B cell (primary cell): ENCODE data around the gene MED12L. TPM values are rescaled to one million over a fixed set of nuclear protein-coding genes. Genes with fewer than 3 reads are reported as not detected.

Source experiments
- ATAC-seq: fragments of 200-7000 bp; cut with Tn5 transposase; one replicate; pipeline ENCODE4 v1.10.0; 2021; ENCODE audit warnings: low read depth, mild to moderate bottlenecking, moderate number of reproducible peaks, moderate library complexity
- CTCF ChIA-PET: fragments of 350-600 bp; sonication (Branson Sonifier 250); formaldehyde crosslinking; loops from one replicate; lab custom pipeline; 2021; ENCODE audit warnings: antibody characterized with exemption, inconsistent platforms; lab: Charles Lee
- POLR2A ChIA-PET: fragments of 350-600 bp; sonication (Branson Sonifier 250); formaldehyde crosslinking; loops from one replicate; lab custom pipeline; 2021; ENCODE audit warnings: antibody characterized with exemption; lab: Charles Lee
- DNase-seq: peaks from one replicate; pipeline ENCODE4 v3.0.0; 2013
- H2AFZ ChIP-seq: 2 replicates; pipeline ENCODE4 v1.6.1; 2012; ENCODE audit warnings: mild to moderate bottlenecking, low read depth, low read length; ENCODE audit not compliant: insufficient read depth, poor library complexity, severe bottlenecking
- H3K27ac ChIP-seq, 2 donors: 1 replicate in 1 of 2; 2 replicates in 1 of 2; pipeline ENCODE4 v1.5.1; 2012 to 2013; ENCODE audit warnings: low read length in 2 of 2, mild to moderate bottlenecking in 2 of 2, moderate library complexity in 1 of 2
- H3K27me3 ChIP-seq, 4 experiments: fragments of 200-600 bp in 1 of 4; sonication (generic) in 1 of 4; replicated peaks in 1 of 4; 1 replicate in 2 of 4; 2 replicates in 2 of 4; pipeline versions ENCODE4 v1.6.1 to v1.7.0; 2013 to 2016; ENCODE audit warnings: low read length in 3 of 4, mild to moderate bottlenecking in 2 of 4, mixed read lengths in 1 of 4, moderate library complexity in 1 of 4; ENCODE audit not compliant: insufficient read depth in 4 of 4, control insufficient read depth in 3 of 4; ENCODE audit errors: control extremely low read depth in 1 of 4
- H3K36me3 ChIP-seq, 2 experiments: replicated peaks in 1 of 2; 1 replicate in 1 of 2; 2 replicates in 1 of 2; pipeline versions ENCODE4 v1.6.1 to v1.7.1; 2013; ENCODE audit warnings: low read length in 1 of 2; ENCODE audit not compliant: insufficient read depth in 2 of 2, control insufficient read depth in 1 of 2; ENCODE audit errors: control extremely low read depth in 1 of 2, extremely low read depth in 1 of 2
- H3K4me1 ChIP-seq, 2 donors: fragments of 200-600 bp in 1 of 2; sonication (generic) in 1 of 2; 1 replicate in 1 of 2; 2 replicates in 1 of 2; pipeline versions ENCODE4 v1.5.1 to v1.6.1; 2013 to 2017; ENCODE audit warnings: low read length in 2 of 2; ENCODE audit not compliant: control insufficient read depth in 2 of 2, insufficient read depth in 2 of 2
- H3K4me2 ChIP-seq: replicated peaks from 2 replicates; pipeline ENCODE3; 2012; ENCODE audit warnings: mild to moderate bottlenecking, low read depth, low read length; ENCODE audit not compliant: poor library complexity, severe bottlenecking
- H3K4me3 ChIP-seq, 5 experiments: fragments of 200-600 bp in 1 of 5; sonication (generic) in 1 of 5; 1 replicate in 3 of 5; 2 replicates in 2 of 5; pipeline versions ENCODE4 v1.5.1 to v1.7.0; 2011 to 2016; ENCODE audit warnings: low read length in 4 of 5, mild to moderate bottlenecking in 4 of 5, low read depth in 2 of 5, control low read depth in 1 of 5, moderate library complexity in 1 of 5; ENCODE audit not compliant: insufficient read depth in 1 of 5; ENCODE audit errors: control extremely low read depth in 1 of 5, extremely low read depth in 1 of 5
- H3K79me2 ChIP-seq: fragments of 200-600 bp; sonication (generic); one replicate; pipeline ENCODE4 v1.6.0; 2016; ENCODE audit warnings: low read length; ENCODE audit not compliant: control insufficient read depth, insufficient read depth
- H3K9ac ChIP-seq: fragments of 200-600 bp; sonication (generic); 2 replicates; pipeline ENCODE4 v1.6.1; 2017; ENCODE audit warnings: mild to moderate bottlenecking, low read length, moderate library complexity
- H3K9me3 ChIP-seq, 3 donors: one replicate each; pipeline versions ENCODE4 v1.6.1 to v1.7.1; 2013; ENCODE audit warnings: low read length in 2 of 3; ENCODE audit not compliant: control insufficient read depth in 2 of 3, insufficient read depth in 1 of 3; ENCODE audit errors: control extremely low read depth in 1 of 3
- H4K20me1 ChIP-seq: 2 replicates; pipeline ENCODE4 v1.6.0; 2012; ENCODE audit warnings: mild to moderate bottlenecking, low read length; ENCODE audit not compliant: insufficient read depth, control insufficient read depth, poor library complexity, severe bottlenecking
- H3K27ac Mint-ChIP-seq: one replicate; pipeline ENCODE4 v1.8.0; 2021; ENCODE audit warnings: mixed read lengths
- H3K27me3 Mint-ChIP-seq: one replicate; pipeline ENCODE4 v1.8.0; 2021; ENCODE audit warnings: mixed read lengths
- H3K4me1 Mint-ChIP-seq: one replicate; pipeline ENCODE4 v1.8.0; 2021; ENCODE audit warnings: mixed read lengths
- H3K4me3 Mint-ChIP-seq: one replicate; pipeline ENCODE4 v1.8.0; 2021; ENCODE audit warnings: mixed read lengths
- H3K9me3 Mint-ChIP-seq: one replicate; pipeline ENCODE4 v1.8.0; 2022; ENCODE audit warnings: mixed read lengths; ENCODE audit not compliant: insufficient read depth
- EZH2 ChIP-seq: IDR thresholded peaks from 2 replicates; pipeline ENCODE4 v1.6.1; 2012; ENCODE audit warnings: borderline replicate concordance, low read depth, mild to moderate bottlenecking, moderate library complexity, low read length; ENCODE audit not compliant: insufficient read depth, poor library complexity, severe bottlenecking
- WGBS: methylation state at CpG from one replicate; pipeline ENCODE4 v1.1.5; 2013; ENCODE audit warnings: missing lambda C conversion rate; ENCODE audit not compliant: insufficient coverage; 5-methylcytosine and 5-hydroxymethylcytosine counted together
- intact Hi-C: fragments of 100-400 bp; cut with micrococcal nuclease; formaldehyde crosslinking; loops from one replicate; pipeline ENCODE4 v1.10.0; 2022
- polyA plus RNA-seq: library from polyadenylated mRNA; depleted of rRNA; stranded (reverse); fragments of >200 nt; gene quantifications from 2 replicates; pipeline ENCODE4 v1.2.3, GENCODE V29; 2012
- total RNA-seq, 2 donors: library from RNA; stranded (reverse); fragments of 120-200 nt in 1 of 2; gene quantifications; 1 replicate in 1 of 2; 2 replicates in 1 of 2; pipeline versions ENCODE4 v1.2.3 to v1.2.4, GENCODE V29; 2013 to 2022
- TF ChIP-seq, protein P1 (sequence below): fragments of 200-600 bp; IDR thresholded peaks from one replicate; pipeline ENCODE4 v1.8.0; 2022; ENCODE audit warnings: antibody characterized with exemption, mild to moderate bottlenecking

Gene MED12L
- total and polyA plus RNA-seq, 2 donors (not counting 1 experiment from before 2014, with no cell fraction given): 0.07 to 0.30 TPM

DNA sequence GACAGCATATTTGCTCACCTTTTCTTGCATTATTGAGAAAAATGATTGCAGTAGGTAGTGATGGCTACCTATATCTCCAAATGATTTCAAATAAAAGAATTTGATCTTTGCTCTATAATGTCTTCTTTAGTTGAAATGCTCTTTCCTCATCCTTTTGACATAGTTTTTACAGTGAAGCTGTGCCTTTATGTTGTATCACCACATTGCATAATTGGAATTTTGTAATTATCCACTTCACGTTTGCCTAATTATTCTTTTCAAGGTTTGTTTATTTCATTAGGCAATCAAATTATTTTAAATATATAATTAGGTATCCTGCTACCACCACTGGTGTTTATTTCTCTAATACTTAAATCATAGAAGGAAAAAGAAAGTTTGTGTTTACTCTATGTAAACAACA is 265.2 kb downstream of the MED12L start:
- ATAC-seq (no peak), DNase-seq (no peak)
- no CpG with 5 or more reads among the region's 1 CpG for WGBS
- Mint-ChIP-seq H3K27me3 (no peaks in the 10 kb centered on the region), H3K9me3 (no peaks in the 10 kb centered on the region), H3K27ac (no peak overlapping the region), H3K4me1 (peaks cover 40% of the 10 kb centered on the region), H3K4me3 (no peak overlapping the region)
- Histone ChIP-seq H3K9ac (no peak overlapping the region), H3K27me3 (no peaks in the 10 kb centered on the region), H4K20me1 (no peaks in the 10 kb centered on the region), H3K36me3 (no peaks in the 10 kb centered on the region), H3K27ac (no peak overlapping the region), H3K4me1 (peaks cover 15 to 16% of the 10 kb centered on the region in 2 donors), H3K4me2 (no peak overlapping the region), H3K4me3 (no peak overlapping the region), H2AFZ (no peak overlapping the region), H3K9me3 (no peaks in the 10 kb centered on the region), H3K79me2 (no peaks in the 10 kb centered on the region)
- TF ChIP-seq EZH2: no peak
- TF ChIP-seq, protein P1, sequence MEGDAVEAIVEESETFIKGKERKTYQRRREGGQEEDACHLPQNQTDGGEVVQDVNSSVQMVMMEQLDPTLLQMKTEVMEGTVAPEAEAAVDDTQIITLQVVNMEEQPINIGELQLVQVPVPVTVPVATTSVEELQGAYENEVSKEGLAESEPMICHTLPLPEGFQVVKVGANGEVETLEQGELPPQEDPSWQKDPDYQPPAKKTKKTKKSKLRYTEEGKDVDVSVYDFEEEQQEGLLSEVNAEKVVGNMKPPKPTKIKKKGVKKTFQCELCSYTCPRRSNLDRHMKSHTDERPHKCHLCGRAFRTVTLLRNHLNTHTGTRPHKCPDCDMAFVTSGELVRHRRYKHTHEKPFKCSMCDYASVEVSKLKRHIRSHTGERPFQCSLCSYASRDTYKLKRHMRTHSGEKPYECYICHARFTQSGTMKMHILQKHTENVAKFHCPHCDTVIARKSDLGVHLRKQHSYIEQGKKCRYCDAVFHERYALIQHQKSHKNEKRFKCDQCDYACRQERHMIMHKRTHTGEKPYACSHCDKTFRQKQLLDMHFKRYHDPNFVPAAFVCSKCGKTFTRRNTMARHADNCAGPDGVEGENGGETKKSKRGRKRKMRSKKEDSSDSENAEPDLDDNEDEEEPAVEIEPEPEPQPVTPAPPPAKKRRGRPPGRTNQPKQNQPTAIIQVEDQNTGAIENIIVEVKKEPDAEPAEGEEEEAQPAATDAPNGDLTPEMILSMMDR: no peak
- intact Hi-C loops: loop anchor here (5.0 kb wide), 1 partner anchor 37 kb away; no protein-coding TSS in a partner anchor
- POLR2A ChIA-PET: no interaction called here
- CTCF ChIA-PET: no interaction called here

DNA sequence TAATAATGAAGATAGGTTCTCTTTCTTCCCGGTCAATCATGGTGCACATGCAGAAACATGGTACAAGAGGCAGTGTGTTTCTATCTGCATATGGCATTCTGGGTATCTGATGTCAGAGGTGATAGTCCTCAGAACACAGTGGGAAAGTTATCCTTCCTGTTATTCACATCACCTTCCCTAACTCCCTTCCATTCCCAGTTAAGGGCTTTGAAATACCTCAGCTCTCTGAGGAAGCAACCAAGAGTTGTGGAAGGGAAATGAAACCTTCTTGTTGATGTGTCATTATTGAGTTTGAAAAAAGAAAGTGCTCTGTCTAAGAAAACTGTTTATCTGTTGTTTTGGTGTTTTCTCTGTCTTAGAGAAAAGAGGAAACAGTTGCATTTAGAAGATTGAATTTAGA is 265.8 kb downstream of the MED12L start:
- peaks cover 15 to 16% of the 10 kb centered on the region in 2 donors for H3K4me1 ChIP-seq
- H3K27me3 ChIP-seq: no peaks in the 10 kb centered on the region
- no peaks in the 10 kb centered on the region for H3K9me3 Mint-ChIP-seq
- H3K4me3 Mint-ChIP-seq: peak overlapping the region; percentile 59
- intact Hi-C loops: loop anchor here (5.0 kb wide), 1 partner anchor 36 kb away; no protein-coding TSS in a partner anchor
- peak overlapping the region; percentile 51 for H3K4me2 ChIP-seq
- ATAC-seq (peak; percentile 54), DNase-seq (peak; percentile 30)
- H3K4me3 ChIP-seq: peak overlapping the region in 1 of 5 experiments; percentile 34
- H3K4me1 Mint-ChIP-seq: peaks cover 34% of the 10 kb centered on the region
- no peaks in the 10 kb centered on the region for H3K79me2 ChIP-seq
- no peaks in the 10 kb centered on the region for H3K27me3 Mint-ChIP-seq
- H3K27ac ChIP-seq: no peak overlapping the region
- H2AFZ ChIP-seq: no peak overlapping the region
- ChIA-PET CTCF (no interaction called here), POLR2A (no interaction called here)
- H3K27ac Mint-ChIP-seq: peak overlapping the region; percentile 78
- no peaks in the 10 kb centered on the region for H3K36me3 ChIP-seq
- H4K20me1 ChIP-seq: no peaks in the 10 kb centered on the region
- TF ChIP-seq, protein P1: no peak
- TF ChIP-seq EZH2: no peak
- no CpG with 5 or more reads among the region's 1 CpG for WGBS
- H3K9me3 ChIP-seq: no peaks in the 10 kb centered on the region
- no peak overlapping the region for H3K9ac ChIP-seq
